H1 (cell line): ENCODE measurements around the gene SEMA3G.

ENCODE experiments used
- CEBPB ChIP-seq: IDR thresholded peaks from 2 replicates; pipeline ENCODE4 v1.6.1; 2012; ENCODE audit warnings: low read depth, low read length
- CREB1 ChIP-seq: IDR thresholded peaks from 2 replicates; pipeline ENCODE4 v1.6.1; 2012; ENCODE audit warnings: inconsistent platforms
- CTCF ChIP-seq, 3 experiments: IDR thresholded peaks; 1 replicate in 2 of 3; 2 replicates in 1 of 3; pipeline versions ENCODE4 v1.5.1 to v1.6.1; 2011; ENCODE audit warnings: low read length in 3 of 3, mild to moderate bottlenecking in 3 of 3, inconsistent platforms in 2 of 3, low read depth in 1 of 3, moderate library complexity in 1 of 3; ENCODE audit not compliant: insufficient read depth in 1 of 3; ENCODE audit errors: control extremely low read depth in 1 of 3
- EZH2 ChIP-seq: fragments of 200-600 bp; sonication (generic); IDR thresholded peaks from 2 replicates; pipeline ENCODE4 v1.7.1; 2012; ENCODE audit warnings: low read depth, mild to moderate bottlenecking, moderate library complexity, low read length, inconsistent platforms; ENCODE audit not compliant: severe bottlenecking
- MAFK ChIP-seq: IDR thresholded peaks from 2 replicates; pipeline ENCODE4 v1.6.1; 2012; ENCODE audit warnings: low read depth, mild to moderate bottlenecking, improper control_type of control experiment, low read length
- MAX ChIP-seq: IDR thresholded peaks from 2 replicates; pipeline ENCODE4 v1.6.1; 2012; ENCODE audit warnings: inconsistent platforms
- NANOG ChIP-seq: IDR thresholded peaks from 2 replicates; pipeline ENCODE4 v1.6.1; 2011; ENCODE audit warnings: low read length, low read depth, mild to moderate bottlenecking, inconsistent platforms; ENCODE audit not compliant: insufficient read depth, poor library complexity, severe bottlenecking
- POLR2A ChIP-seq, 2 experiments: IDR thresholded peaks; 1 replicate in 1 of 2; 2 replicates in 1 of 2; pipeline ENCODE4 v1.6.1; 2011; ENCODE audit warnings: low read depth in 2 of 2, low read length in 2 of 2, mild to moderate bottlenecking in 2 of 2; ENCODE audit errors: control extremely low read depth in 1 of 2
- TAF1 ChIP-seq: IDR thresholded peaks from 2 replicates; pipeline ENCODE4 v1.6.1; 2011; ENCODE audit warnings: mild to moderate bottlenecking, low read depth, low read length
- ZNF274 ChIP-seq: IDR thresholded peaks from 2 replicates; pipeline ENCODE4 v1.7.0; 2012; ENCODE audit warnings: low read length, borderline replicate concordance; ENCODE audit errors: extremely low read depth

- TF ChIP-seq ZNF274 (no peak), CEBPB (no peak), CTCF (IDR thresholded peaks at IDR 0.05; ENCODE audit: control extremely low read depth in 1 of 3, insufficient read depth in 1 of 3, low read depth in 1 of 3, low read length in 3 of 3) (no peak), MAX (no peak), MAFK (no peak), EZH2 (no peak), NANOG (no peak), TAF1 (no peak), CREB1 (no peak), POLR2A (IDR thresholded peaks at IDR 0.05; ENCODE audit: control extremely low read depth in 1 of 2, low read depth in 2 of 2, low read length in 2 of 2) (no peak)
These were observed 7.4 kb downstream of the SEMA3G start for GRCh38 chr3:52437326-52438103.
